Measurements from ENCODE around the gene CCDC136.
A peak's percentile ranks its signal among the peaks of the same experiment; 100 is the strongest.

The CCDC136 gene

GRCh38 chr7:128840326-128841170, 48.8 kb downstream of the CCDC136 start:
- DNase-seq (ENCODE audit: extremely low read depth, low read depth) = no peak
- H3K4me3 ChIP-seq (replicated peaks; ENCODE audit: low read depth, low read length) = no peak overlapping the region
- TF ChIP-seq, protein P1, sequence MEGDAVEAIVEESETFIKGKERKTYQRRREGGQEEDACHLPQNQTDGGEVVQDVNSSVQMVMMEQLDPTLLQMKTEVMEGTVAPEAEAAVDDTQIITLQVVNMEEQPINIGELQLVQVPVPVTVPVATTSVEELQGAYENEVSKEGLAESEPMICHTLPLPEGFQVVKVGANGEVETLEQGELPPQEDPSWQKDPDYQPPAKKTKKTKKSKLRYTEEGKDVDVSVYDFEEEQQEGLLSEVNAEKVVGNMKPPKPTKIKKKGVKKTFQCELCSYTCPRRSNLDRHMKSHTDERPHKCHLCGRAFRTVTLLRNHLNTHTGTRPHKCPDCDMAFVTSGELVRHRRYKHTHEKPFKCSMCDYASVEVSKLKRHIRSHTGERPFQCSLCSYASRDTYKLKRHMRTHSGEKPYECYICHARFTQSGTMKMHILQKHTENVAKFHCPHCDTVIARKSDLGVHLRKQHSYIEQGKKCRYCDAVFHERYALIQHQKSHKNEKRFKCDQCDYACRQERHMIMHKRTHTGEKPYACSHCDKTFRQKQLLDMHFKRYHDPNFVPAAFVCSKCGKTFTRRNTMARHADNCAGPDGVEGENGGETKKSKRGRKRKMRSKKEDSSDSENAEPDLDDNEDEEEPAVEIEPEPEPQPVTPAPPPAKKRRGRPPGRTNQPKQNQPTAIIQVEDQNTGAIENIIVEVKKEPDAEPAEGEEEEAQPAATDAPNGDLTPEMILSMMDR (IDR thresholded peaks at IDR 0.05; ENCODE audit: low read depth, low read length, missing control alignments) = no peak

DNA sequence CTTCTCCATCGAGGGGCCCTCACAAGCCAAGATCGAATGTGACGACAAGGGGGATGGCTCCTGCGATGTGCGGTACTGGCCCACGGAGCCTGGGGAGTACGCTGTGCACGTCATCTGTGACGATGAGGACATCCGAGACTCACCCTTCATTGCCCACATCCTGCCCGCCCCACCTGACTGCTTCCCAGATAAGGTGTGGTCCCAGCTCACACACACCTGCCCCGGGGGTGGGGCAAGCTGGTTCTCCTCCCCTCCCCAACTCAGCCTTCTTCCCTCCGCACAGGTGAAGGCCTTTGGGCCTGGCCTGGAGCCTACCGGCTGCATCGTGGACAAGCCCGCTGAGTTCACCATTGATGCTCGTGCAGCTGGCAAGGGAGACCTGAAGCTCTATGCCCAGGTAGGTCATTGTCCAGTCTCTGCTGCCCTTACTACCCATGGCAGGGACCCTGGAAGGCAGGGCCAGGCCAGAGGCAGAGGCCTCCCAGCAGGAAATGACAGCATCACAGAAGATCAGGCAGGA, 49.5 kb downstream of the CCDC136 start:
- DNase-seq (ENCODE audit: extremely low read depth, low read depth) = no peak
- H3K4me3 ChIP-seq (replicated peaks; ENCODE audit: low read depth, low read length) = no peak overlapping the region
- TF ChIP-seq, protein P1 (IDR thresholded peaks at IDR 0.05; ENCODE audit: low read depth, low read length, missing control alignments) = no peak

GRCh38 chr7:128841921-128842673, 50.3 kb downstream of the CCDC136 start:
- H3K4me3 ChIP-seq (replicated peaks; ENCODE audit: low read depth, low read length) = no peak overlapping the region
- TF ChIP-seq, protein P1 (IDR thresholded peaks at IDR 0.05; ENCODE audit: low read depth, low read length, missing control alignments) = peak; percentile 69
- no peak for DNase-seq (ENCODE audit: extremely low read depth, low read depth)

DNA sequence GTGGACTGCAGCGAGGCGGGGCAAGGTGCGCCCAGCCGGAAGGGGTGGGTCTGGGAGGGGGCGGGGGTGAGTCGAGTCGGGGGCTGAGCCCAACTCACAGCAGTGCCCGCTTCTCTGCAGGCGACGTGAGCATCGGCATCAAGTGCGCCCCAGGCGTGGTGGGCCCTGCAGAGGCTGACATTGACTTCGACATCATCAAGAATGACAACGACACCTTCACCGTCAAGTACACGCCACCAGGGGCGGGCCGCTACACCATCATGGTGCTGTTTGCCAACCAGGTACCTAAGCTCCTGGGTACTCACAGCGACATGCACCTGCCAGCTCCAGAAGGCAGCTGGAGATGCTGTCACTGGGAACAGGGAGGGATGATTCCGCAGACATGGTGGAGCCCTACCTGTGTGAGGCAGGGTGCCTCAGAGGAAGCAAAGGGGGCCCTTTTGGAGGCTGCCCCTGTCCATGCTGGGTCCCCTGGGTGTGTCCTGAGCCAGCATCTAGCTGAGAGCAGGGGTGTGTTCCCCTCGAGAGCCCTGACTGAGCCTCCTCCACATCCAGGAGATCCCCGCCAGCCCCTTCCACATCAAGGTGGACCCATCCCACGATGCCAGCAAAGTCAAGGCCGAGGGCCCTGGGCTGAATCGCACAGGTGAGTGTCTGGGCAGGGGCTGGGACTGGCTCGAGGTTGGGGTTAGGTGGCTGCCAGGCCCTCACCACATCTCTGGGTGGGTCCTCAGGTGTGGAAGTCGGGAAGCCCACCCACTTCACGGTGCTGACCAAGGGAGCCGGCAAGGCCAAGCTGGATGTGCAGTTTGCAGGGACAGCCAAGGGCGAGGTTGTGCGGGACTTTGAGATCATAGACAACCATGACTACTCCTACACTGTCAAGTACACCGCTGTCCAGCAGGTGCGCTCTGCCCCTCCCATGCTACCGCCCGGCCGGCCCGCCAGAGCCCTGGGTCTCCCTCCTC, 51.2 kb downstream of the CCDC136 start:
- no peak for DNase-seq (ENCODE audit: extremely low read depth, low read depth)
- no peak overlapping the region for H3K4me3 ChIP-seq (replicated peaks; ENCODE audit: low read depth, low read length)
- TF ChIP-seq, protein P1 (IDR thresholded peaks at IDR 0.05; ENCODE audit: low read depth, low read length, missing control alignments) = no peak

- no peak for DNase-seq (ENCODE audit: extremely low read depth, low read depth)
- TF ChIP-seq, protein P1 (IDR thresholded peaks at IDR 0.05; ENCODE audit: low read depth, low read length, missing control alignments) = no peak
- H3K4me3 ChIP-seq (replicated peaks; ENCODE audit: low read depth, low read length) = no peak overlapping the region
Measured at GRCh38 chr7:128843938-128844621, 52.3 kb downstream of the CCDC136 start.

Data from HFF-Myc (cell line).